GM19463 (cell line): ENCODE results near the gene INSL4.
A peak's percentile ranks its signal among the peaks of the same experiment; 100 is the strongest.

Source experiments
- ATAC-seq: cut with Tn5 transposase; IDR thresholded peaks from one replicate; pipeline ENCODE4 v1.9.1; 2021; ENCODE audit warnings: mild to moderate bottlenecking, moderate library complexity; ENCODE audit not compliant: unreplicated experiment

Gene INSL4

GRCh38 chr9:5231212-5231611, at the start of gene INSL4:
INSL4 (plus strand) TSS chr9:5231419; CDS start chr9:5231524, 105 bp downstream.
- ATAC-seq, result no peak

GRCh38 chr9:5184776-5185175, 46.4 kb upstream of the INSL4 start:
- ATAC-seq, result no peak

- ATAC-seq, result no peak
Observed at GRCh38 chr9:5185220-5185840, 45.9 kb upstream of the INSL4 start, which contains the start of gene INSL6. INSL6 (minus strand) TSS chr9:5185639; CDS start chr9:5185602, 37 bp downstream.

GRCh38 chr9:5186416-5187169, 44.6 kb upstream of the INSL4 start:
- no peak for ATAC-seq

- no peak for ATAC-seq
Observed at GRCh38 chr9:5188060-5188984, 42.9 kb upstream of the INSL4 start.

- no peak for ATAC-seq
Observed at GRCh38 chr9:5191985-5192384, 39.2 kb upstream of the INSL4 start.

GRCh38 chr9:5193345-5193744, 37.9 kb upstream of the INSL4 start:
- ATAC-seq, result no peak

GRCh38 chr9:5195463-5195862, 35.8 kb upstream of the INSL4 start:
- ATAC-seq, result no peak

- no peak for ATAC-seq
Observed at GRCh38 chr9:5205071-5205470, 26.1 kb upstream of the INSL4 start.

GRCh38 chr9:5230554-5230953, 665 bp upstream of the INSL4 start:
- no peak for ATAC-seq

- no peak for ATAC-seq
Observed at GRCh38 chr9:5263351-5264218, 32.4 kb downstream of the INSL4 start.

- no peak for ATAC-seq
Observed at GRCh38 chr9:5264219-5264595, 33.0 kb downstream of the INSL4 start.

GRCh38 chr9:5265939-5266338, 34.7 kb downstream of the INSL4 start:
- ATAC-seq, result no peak

GRCh38 chr9:5269249-5269715, 38.1 kb downstream of the INSL4 start:
- ATAC-seq, result no peak

GRCh38 chr9:5274770-5275169, 43.6 kb downstream of the INSL4 start:
- peak; percentile 51 for ATAC-seq

GRCh38 chr9:5278486-5278885, 47.3 kb downstream of the INSL4 start:
- no peak for ATAC-seq
